ENCODE results near the gene BUB1. TPM values are rescaled to one million over a fixed set of nuclear protein-coding genes. Genes with fewer than 3 reads are reported as not detected.
"Not testable (repeated sequence)": the region's sequence is repeated elsewhere in the genome, so short reads cannot be mapped to it uniquely, and the experiment has no call there.

The BUB1 gene
- total RNA-seq, 2 experiments from 2014 or later: 125 to 180 TPM

GRCh38 chr2:110707386-110707965 is 29.6 kb upstream of the BUB1 start:
- no peak for TF ChIP-seq EZH2phosphoT487 (IDR thresholded peaks at IDR 0.05; ENCODE audit: borderline replicate concordance, low read depth, low read length)
- TF ChIP-seq, protein P1, sequence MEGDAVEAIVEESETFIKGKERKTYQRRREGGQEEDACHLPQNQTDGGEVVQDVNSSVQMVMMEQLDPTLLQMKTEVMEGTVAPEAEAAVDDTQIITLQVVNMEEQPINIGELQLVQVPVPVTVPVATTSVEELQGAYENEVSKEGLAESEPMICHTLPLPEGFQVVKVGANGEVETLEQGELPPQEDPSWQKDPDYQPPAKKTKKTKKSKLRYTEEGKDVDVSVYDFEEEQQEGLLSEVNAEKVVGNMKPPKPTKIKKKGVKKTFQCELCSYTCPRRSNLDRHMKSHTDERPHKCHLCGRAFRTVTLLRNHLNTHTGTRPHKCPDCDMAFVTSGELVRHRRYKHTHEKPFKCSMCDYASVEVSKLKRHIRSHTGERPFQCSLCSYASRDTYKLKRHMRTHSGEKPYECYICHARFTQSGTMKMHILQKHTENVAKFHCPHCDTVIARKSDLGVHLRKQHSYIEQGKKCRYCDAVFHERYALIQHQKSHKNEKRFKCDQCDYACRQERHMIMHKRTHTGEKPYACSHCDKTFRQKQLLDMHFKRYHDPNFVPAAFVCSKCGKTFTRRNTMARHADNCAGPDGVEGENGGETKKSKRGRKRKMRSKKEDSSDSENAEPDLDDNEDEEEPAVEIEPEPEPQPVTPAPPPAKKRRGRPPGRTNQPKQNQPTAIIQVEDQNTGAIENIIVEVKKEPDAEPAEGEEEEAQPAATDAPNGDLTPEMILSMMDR (conservative IDR thresholded peaks at IDR 0.05; ENCODE audit: low read length): no peak
- H3K27ac ChIP-seq (ENCODE audit: low read depth, low read length, poor library complexity, severe bottlenecking): no peak overlapping the region
- no TSS peak for BruUV-seq (replicated peaks)
- no peaks in the 10 kb centered on the region for H4K20me1 ChIP-seq (ENCODE audit: insufficient read depth, low read length)
- no peak overlapping the region for H3K4me2 ChIP-seq (ENCODE audit: low read length)
- intact Hi-C loops (cut with micrococcal nuclease; ENCODE audit: unreplicated experiment): no loop called here
- POLR2A ChIA-PET: no interaction called here
- CTCF ChIA-PET (ENCODE audit: unreplicated experiment): no interaction called here
- no peak for DNase-seq (ENCODE audit: low spot score)
- H3K79me2 ChIP-seq (ENCODE audit: insufficient read depth, low read depth, low read length): no peaks in the 10 kb centered on the region
- no peaks in the 10 kb centered on the region for H3K4me1 ChIP-seq (ENCODE audit: insufficient read depth, low read length, poor library complexity, severe bottlenecking)
- H3K4me3 ChIP-seq (ENCODE audit: low read depth, low read length, poor library complexity, severe bottlenecking): no peak overlapping the region
- no peak overlapping the region for H2AFZ ChIP-seq (ENCODE audit: low read length)
- H3K9me2 ChIP-seq (ENCODE audit: insufficient read depth, low read length): no peaks in the 10 kb centered on the region
- H3K9me3 ChIP-seq (ENCODE audit: low read length): no peaks in the 10 kb centered on the region
- H3K36me3 ChIP-seq (ENCODE audit: insufficient read depth, low read length): no peaks in the 10 kb centered on the region

- intact Hi-C loops (cut with micrococcal nuclease; ENCODE audit: unreplicated experiment): no loop called here
- no peak for TF ChIP-seq EZH2phosphoT487 (IDR thresholded peaks at IDR 0.05; ENCODE audit: borderline replicate concordance, low read depth, low read length)
- TF ChIP-seq, protein P1 (conservative IDR thresholded peaks at IDR 0.05; ENCODE audit: low read length): no peak
- Histone ChIP-seq H3K4me2 (ENCODE audit: low read length) (no peak overlapping the region), H3K36me3 (ENCODE audit: insufficient read depth, low read length) (no peaks in the 10 kb centered on the region), H4K20me1 (ENCODE audit: insufficient read depth, low read length) (no peaks in the 10 kb centered on the region), H3K79me2 (ENCODE audit: insufficient read depth, low read depth, low read length) (no peaks in the 10 kb centered on the region), H3K9me2 (ENCODE audit: insufficient read depth, low read length) (no peaks in the 10 kb centered on the region), H3K9me3 (ENCODE audit: low read length) (no peaks in the 10 kb centered on the region), H3K27ac (ENCODE audit: low read depth, low read length, poor library complexity, severe bottlenecking) (no peak overlapping the region), H3K4me3 (ENCODE audit: low read depth, low read length, poor library complexity, severe bottlenecking) (no peak overlapping the region), H3K4me1 (ENCODE audit: insufficient read depth, low read length, poor library complexity, severe bottlenecking) (no peaks in the 10 kb centered on the region), H2AFZ (ENCODE audit: low read length) (no peak overlapping the region)
- BruUV-seq (replicated peaks): no TSS peak
- DNase-seq (ENCODE audit: low spot score): no peak
- CTCF ChIA-PET (ENCODE audit: unreplicated experiment): no interaction called here
- POLR2A ChIA-PET: interaction anchor here (0.8 kb wide), 1 partner anchor 23 kb away, joined by 4 read pairs; no protein-coding TSS in a partner anchor
Observed at GRCh38 chr2:110702514-110703380, 24.9 kb upstream of the BUB1 start.

DNA sequence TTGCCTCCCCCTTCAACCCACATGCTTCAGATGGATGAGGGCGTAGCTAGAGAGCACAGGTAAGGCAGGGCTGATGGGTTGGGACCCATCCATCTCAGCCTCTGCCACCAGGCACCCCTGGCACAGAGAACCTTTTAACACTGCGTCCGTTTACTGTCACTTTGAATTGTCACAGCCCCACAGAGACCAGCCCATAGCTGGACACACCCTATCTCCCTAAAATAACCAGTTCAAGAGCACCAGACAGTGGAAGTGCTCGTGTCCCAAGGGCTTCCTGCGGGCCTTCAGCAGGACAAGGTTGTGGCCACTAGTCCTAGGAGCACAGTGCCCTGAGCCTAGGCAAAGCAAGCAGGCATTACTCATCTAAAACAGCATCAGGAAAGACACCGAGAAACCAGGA is 20.4 kb upstream of the BUB1 start:
- BruUV-seq (replicated peaks); POLR2A ChIA-PET: not testable (repeated sequence)

GRCh38 chr2:110695146-110695898 is 17.5 kb upstream of the BUB1 start:
- CTCF ChIA-PET (ENCODE audit: unreplicated experiment); H3K4me3 ChIP-seq (ENCODE audit: low read depth, low read length, poor library complexity, severe bottlenecking); H3K4me1 ChIP-seq (ENCODE audit: insufficient read depth, low read length, poor library complexity, severe bottlenecking); DNase-seq (ENCODE audit: low spot score); H3K36me3 ChIP-seq (ENCODE audit: insufficient read depth, low read length); H4K20me1 ChIP-seq (ENCODE audit: insufficient read depth, low read length); H3K4me2 ChIP-seq (ENCODE audit: low read length); H3K9me2 ChIP-seq (ENCODE audit: insufficient read depth, low read length); H3K27ac ChIP-seq (ENCODE audit: low read depth, low read length, poor library complexity, severe bottlenecking); H2AFZ ChIP-seq (ENCODE audit: low read length); BruUV-seq (replicated peaks); POLR2A ChIA-PET; H3K79me2 ChIP-seq (ENCODE audit: insufficient read depth, low read depth, low read length); H3K9me3 ChIP-seq (ENCODE audit: low read length); intact Hi-C loops (cut with micrococcal nuclease; ENCODE audit: unreplicated experiment): not testable (repeated sequence)

More for the DNA sequence above, 20.4 kb upstream of the BUB1 start:
- H3K4me3 ChIP-seq (ENCODE audit: low read depth, low read length, poor library complexity, severe bottlenecking); H3K9me2 ChIP-seq (ENCODE audit: insufficient read depth, low read length); H3K4me1 ChIP-seq (ENCODE audit: insufficient read depth, low read length, poor library complexity, severe bottlenecking); H4K20me1 ChIP-seq (ENCODE audit: insufficient read depth, low read length); CTCF ChIA-PET (ENCODE audit: unreplicated experiment); H3K9me3 ChIP-seq (ENCODE audit: low read length); H3K27ac ChIP-seq (ENCODE audit: low read depth, low read length, poor library complexity, severe bottlenecking); intact Hi-C loops (cut with micrococcal nuclease; ENCODE audit: unreplicated experiment); H3K4me2 ChIP-seq (ENCODE audit: low read length); H3K36me3 ChIP-seq (ENCODE audit: insufficient read depth, low read length); DNase-seq (ENCODE audit: low spot score); H3K79me2 ChIP-seq (ENCODE audit: insufficient read depth, low read depth, low read length); H2AFZ ChIP-seq (ENCODE audit: low read length): not testable (repeated sequence)
